Subcutaneous abdominal adipose tissue (tissue), 5 donors: ENCODE data around the gene ATP8B3.
"Not testable (repeated sequence)": the region's sequence is repeated elsewhere in the genome, so short reads cannot be mapped to it uniquely, and the experiment has no call there.

Source experiments
- H3K27ac ChIP-seq: one replicate; pipeline ENCODE4 v1.7.0; 2013; ENCODE audit warnings: low read depth, mild to moderate bottlenecking, inconsistent platforms, low read length, moderate library complexity
- H3K27me3 ChIP-seq, 5 donors: one replicate each; pipeline ENCODE4 v1.7.0; 2013; ENCODE audit warnings: low read length in 5 of 5, inconsistent platforms in 1 of 5; ENCODE audit not compliant: control insufficient read depth in 5 of 5, insufficient read depth in 4 of 5
- H3K36me3 ChIP-seq, 5 donors: one replicate each; pipeline ENCODE4 v1.7.0; 2013; ENCODE audit warnings: low read length in 5 of 5; ENCODE audit not compliant: control insufficient read depth in 5 of 5, insufficient read depth in 5 of 5
- H3K4me1 ChIP-seq, 5 donors: one replicate each; pipeline ENCODE4 v1.7.0; 2013; ENCODE audit warnings: low read length in 5 of 5, mild to moderate bottlenecking in 3 of 5, moderate library complexity in 1 of 5; ENCODE audit not compliant: control insufficient read depth in 5 of 5, insufficient read depth in 5 of 5
- H3K4me3 ChIP-seq, 5 donors: one replicate each; pipeline ENCODE4 v1.7.0; 2013; ENCODE audit warnings: low read length in 5 of 5, low read depth in 1 of 5
- H3K9ac ChIP-seq, 5 donors: one replicate each; pipeline ENCODE4 v1.7.0; 2013; ENCODE audit warnings: low read length in 5 of 5, mild to moderate bottlenecking in 4 of 5, moderate library complexity in 3 of 5
- H3K9me3 ChIP-seq, 5 donors: one replicate each; pipeline ENCODE4 v1.7.0; 2013; ENCODE audit warnings: low read length in 5 of 5; ENCODE audit not compliant: control insufficient read depth in 5 of 5
- donor health status: healthy.
- donor health status: healthy.
- donor health status: healthy.
- donor health status: healthy.
- donor health status: healthy.

The ATP8B3 gene

DNA sequence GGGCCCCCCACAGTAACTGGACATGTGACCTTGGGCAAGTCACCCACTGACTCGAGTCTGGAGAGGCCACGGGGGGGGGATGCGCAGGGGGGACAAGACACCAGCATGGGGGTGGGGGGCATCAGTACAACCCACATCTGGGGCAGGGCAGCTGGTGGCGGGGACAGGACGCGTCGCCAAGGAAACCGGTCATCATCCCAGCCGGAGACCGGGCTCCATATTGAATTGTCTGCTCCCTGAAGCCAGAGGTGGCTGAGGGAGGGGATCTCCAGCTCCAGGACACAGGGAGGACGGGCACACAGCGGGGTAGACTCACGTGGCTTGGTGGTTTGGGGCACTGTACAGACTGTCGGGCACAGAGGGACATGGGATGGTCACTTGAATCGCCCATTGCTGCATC is 47.3 kb downstream of the ATP8B3 start:
- H3K4me3 ChIP-seq: no peak overlapping the region
- H3K27ac ChIP-seq: no peak overlapping the region
- H3K4me1 ChIP-seq: peaks cover 0 to 6% (median 0%) of the 10 kb centered on the region in 5 donors
- no peak overlapping the region for H3K9ac ChIP-seq
- peaks cover 61 to 91% (median 84%) of the 10 kb centered on the region in 5 donors for H3K27me3 ChIP-seq
- H3K36me3 ChIP-seq: no peaks in the 10 kb centered on the region
- no peaks in the 10 kb centered on the region for H3K9me3 ChIP-seq

DNA sequence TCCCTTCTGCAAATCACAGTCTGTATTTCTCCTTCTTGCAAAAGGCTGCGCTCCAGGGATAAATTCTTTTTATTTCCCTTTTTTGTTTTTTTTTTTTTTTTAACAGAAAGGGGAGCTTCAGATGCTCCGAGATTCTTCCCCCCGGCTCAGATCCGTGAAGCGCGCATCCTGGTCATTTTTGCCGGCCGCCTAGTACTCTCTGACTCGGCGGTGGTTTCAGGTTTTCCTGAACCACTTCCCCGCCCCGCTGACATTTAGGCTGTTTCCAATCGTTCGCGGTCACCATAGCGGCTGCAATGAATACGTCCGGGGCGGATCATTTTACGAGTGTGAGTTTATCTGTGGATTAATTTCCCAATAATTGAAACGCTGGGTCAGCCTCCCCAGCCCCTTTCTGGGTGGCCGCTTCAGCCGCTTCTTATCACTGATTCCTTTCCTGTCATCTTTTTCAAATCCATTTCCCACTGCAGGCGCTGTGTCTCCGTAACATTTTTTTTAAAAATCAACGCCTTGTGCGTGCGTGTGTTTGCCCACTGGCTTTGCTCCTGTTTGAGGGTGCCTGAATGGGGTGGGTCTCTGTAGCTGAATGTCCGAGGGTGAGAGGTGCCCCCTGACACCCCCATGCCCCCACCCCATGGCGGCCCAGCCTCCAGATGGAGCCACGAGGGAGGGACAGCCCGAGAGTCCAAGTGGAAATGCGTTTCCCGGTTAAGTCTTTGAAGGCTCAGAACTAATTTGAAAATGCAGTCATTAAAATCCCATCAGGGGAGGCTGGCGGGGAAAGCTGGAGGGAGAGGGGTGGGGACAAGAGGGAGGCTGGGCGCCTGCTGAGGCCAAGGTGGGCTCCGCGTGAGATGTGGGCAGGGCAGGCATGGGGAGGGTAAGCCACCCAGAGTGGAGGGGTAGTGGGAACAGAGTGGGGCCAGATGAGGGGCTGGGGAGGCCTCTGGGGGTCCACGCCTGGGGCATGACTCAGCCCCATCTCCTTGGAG is 48.1 kb downstream of the ATP8B3 start:
- no peak overlapping the region for H3K4me3 ChIP-seq
- H3K9ac ChIP-seq: no peak overlapping the region
- H3K9me3 ChIP-seq: no peaks in the 10 kb centered on the region
- H3K36me3 ChIP-seq: no peaks in the 10 kb centered on the region
- no peak overlapping the region for H3K27ac ChIP-seq
- peaks cover 61 to 92% (median 84%) of the 10 kb centered on the region in 5 donors for H3K27me3 ChIP-seq
- peaks cover 0 to 6% (median 0%) of the 10 kb centered on the region in 5 donors for H3K4me1 ChIP-seq

DNA sequence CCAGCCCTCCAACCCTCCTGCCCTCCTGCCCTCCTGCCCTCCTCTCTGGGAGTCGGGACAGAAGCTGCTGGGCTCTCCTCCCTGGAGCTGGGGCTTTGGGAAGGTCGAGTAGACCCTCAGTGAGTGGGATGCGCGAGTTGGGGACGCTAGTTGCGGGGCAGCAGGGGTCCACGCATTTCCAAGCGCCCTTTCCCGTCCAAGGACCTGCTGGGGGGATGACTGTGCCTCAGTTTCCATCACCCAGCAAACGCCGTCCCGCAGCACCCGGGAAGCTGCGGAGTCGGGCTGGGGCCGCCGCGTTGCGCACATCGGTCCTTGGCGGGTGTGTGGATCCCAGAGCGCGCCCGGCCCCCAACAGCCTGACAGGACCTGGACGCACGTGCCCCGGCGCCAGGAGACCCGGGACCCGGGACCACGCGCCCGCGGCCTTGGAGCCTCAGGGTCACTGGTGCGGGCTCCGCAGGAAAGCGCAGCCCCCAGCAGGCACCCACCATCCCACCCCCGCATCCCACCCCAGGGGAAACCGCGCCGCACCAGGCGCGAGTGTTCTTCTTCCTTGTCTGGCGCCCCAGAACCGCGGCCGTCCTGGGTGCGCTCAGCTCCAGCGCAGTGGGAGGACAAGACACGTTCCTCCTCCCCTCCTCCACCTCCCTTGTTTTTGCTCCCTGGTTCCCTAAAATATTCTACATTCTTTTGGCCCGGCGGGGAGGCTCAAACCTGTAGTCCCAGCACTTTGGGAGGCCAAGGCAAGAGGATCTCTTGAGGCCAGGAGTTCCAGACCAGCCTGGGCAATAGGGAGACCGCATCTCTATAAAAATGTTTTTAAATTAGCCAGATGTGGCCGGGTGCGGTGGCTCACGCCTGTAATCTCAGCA is 49.6 kb downstream of the ATP8B3 start:
- Histone ChIP-seq H3K4me3 (no peak overlapping the region), H3K36me3 (no peaks in the 10 kb centered on the region), H3K27me3 (peaks cover 62 to 90% (median 76%) of the 10 kb centered on the region in 5 donors), H3K4me1 (peaks cover 0 to 4% (median 0%) of the 10 kb centered on the region in 5 donors), H3K27ac (no peak overlapping the region), H3K9me3 (no peaks in the 10 kb centered on the region), H3K9ac (no peak overlapping the region)

- peaks cover 0 to 4% (median 0%) of the 10 kb centered on the region in 5 donors for H3K4me1 ChIP-seq
- H3K4me3 ChIP-seq: no peak overlapping the region
- no peak overlapping the region for H3K27ac ChIP-seq
- no peak overlapping the region for H3K9ac ChIP-seq
- no peaks in the 10 kb centered on the region for H3K36me3 ChIP-seq
- H3K9me3 ChIP-seq: no peaks in the 10 kb centered on the region
- peaks cover 63 to 90% (median 77%) of the 10 kb centered on the region in 5 donors for H3K27me3 ChIP-seq
These were observed 50.4 kb downstream of the ATP8B3 start for GRCh38 chr19:1761528-1762242.

DNA sequence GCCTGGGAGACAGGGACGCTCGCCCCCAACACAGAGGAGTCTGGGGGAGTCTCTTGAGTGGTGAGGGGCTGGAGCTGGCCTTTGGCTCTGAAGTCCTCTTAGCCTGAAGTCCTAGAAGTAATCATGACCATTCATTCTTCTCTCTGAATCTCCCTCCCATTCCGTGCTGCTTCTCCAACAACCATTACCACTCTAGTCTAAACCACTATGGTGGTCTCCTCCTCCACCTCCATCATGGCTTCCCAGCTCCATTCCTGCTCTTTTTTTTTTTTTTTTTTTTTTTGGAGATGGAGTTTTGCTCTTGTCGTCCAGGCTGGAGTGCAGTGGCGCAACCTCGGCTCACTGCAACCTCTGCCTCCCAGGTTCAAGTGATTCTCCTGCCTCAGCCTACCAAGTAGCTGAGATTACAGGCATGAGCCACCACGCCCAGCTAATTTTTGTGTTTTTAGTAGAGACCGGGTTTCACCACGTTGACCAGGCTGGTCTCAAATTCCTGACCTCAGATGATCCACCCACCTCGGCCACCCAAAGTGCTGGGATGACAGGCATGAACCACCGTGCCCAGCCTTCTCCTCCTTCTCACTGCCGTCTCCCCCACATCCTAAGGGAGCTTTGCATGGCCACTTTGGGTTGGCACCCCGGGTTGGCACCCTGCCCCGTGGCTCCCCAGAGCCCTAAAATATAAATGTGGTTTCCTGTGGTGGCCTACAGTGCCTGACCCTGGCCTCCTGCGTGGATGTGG is 51.1 kb downstream of the ATP8B3 start:
- H3K9me3 ChIP-seq, H3K4me3 ChIP-seq, H3K27ac ChIP-seq, H3K9ac ChIP-seq, H3K36me3 ChIP-seq, H3K4me1 ChIP-seq: not testable (repeated sequence)
- peaks cover 61 to 89% (median 76%) of the 10 kb centered on the region in 5 donors for H3K27me3 ChIP-seq

DNA sequence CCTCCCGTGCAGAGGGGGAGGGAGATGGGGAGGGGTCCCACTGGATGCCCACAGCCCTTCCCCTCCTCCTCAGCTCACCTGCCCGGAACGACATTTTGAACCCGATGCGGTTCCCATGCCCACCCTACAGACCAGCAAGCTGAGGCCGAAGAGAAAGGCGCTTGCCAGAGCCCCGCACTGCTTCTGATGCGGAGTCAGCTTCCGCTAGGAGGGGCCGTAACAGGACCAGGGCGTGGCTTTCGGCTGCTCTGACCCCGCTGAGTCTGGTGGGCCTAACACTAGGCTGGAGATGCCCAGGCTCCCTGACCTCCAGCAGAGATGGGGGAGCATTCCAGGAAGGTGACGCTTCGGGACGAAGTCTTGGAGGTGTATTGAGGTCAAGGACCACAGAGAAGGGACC is 52.1 kb downstream of the ATP8B3 start:
- peaks cover 58 to 88% (median 76%) of the 10 kb centered on the region in 5 donors for H3K27me3 ChIP-seq
- no peak overlapping the region for H3K27ac ChIP-seq
- H3K9me3 ChIP-seq: no peaks in the 10 kb centered on the region
- no peak overlapping the region for H3K4me3 ChIP-seq
- peaks cover 0 to 4% (median 0%) of the 10 kb centered on the region in 5 donors for H3K4me1 ChIP-seq
- no peak overlapping the region for H3K9ac ChIP-seq
- H3K36me3 ChIP-seq: no peaks in the 10 kb centered on the region

DNA sequence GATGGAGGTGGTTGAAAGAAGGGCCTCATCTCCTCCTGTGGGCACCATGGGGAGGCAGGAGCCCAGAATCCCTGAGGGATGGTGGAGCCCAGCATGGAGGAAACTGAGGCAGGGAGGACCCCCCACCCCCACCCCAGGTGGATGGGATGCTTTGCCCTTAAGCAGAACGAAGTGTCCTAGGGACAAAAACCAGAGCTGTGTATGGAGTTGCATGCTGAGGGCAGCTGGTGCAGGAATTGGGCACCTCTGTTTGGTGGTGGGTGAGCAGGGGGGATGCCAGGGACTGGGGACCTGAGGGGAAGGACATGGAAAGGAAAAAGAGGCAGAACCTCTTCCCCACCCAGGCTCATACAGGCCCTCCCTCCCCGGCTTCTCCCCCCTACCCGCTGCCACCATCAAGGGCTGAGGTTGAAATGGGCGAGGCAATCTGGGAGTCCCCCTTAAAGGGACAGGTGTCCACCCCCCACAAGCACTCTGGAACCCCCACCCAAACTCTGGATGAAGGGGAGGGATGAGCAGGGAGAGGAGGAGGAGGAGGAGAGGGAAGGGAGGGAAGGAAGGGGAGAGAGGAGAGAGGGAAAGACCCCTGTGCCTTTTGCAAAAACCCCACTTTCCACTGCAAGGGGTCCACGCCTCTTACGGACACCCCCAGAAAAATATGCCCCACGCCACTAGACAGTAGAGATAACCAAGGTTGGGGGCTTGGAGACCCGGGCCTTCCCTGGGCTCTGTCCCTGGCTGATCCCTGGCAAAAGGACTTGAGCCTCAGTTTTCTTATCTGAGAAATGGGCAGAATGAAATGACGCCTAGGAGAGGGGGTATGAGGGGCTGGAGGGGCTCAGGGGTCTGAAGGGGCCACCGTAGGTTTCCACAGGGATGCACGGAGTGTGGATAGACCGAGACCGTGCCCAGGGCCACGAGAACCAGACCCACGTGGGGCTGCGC is 52.8 kb downstream of the ATP8B3 start:
- H3K27ac ChIP-seq: no peak overlapping the region

DNA sequence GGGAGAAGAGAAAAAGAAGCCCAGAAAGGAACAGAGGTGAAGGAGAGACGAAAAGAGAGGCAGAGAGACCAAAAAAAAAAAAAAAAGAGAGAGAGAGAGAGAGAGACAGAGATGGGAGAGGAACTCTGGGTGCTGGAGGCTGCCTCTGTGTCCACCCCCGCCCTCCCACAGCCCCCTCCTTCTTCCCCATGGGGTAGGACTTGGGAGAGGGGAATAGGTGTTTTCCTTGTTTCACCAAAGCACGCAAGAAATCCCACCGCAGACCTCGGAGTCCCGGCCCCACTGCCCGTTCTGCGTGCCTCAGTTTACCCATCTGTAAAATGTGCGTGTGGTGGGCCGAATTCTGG is 53.9 kb downstream of the ATP8B3 start:
- no peak overlapping the region for H3K9ac ChIP-seq
- peaks cover 0 to 9% (median 0%) of the 10 kb centered on the region in 5 donors for H3K4me1 ChIP-seq
- H3K9me3 ChIP-seq: no peaks in the 10 kb centered on the region
- peaks cover 59 to 78% (median 74%) of the 10 kb centered on the region in 5 donors for H3K27me3 ChIP-seq
- H3K36me3 ChIP-seq: no peaks in the 10 kb centered on the region
- H3K27ac ChIP-seq: no peak overlapping the region
- H3K4me3 ChIP-seq: no peak overlapping the region

More for the DNA sequence above, 52.8 kb downstream of the ATP8B3 start:
- no peak overlapping the region for H3K9ac ChIP-seq
- H3K27me3 ChIP-seq: peaks cover 59 to 87% (median 76%) of the 10 kb centered on the region in 5 donors
- H3K4me3 ChIP-seq: no peak overlapping the region
- H3K36me3 ChIP-seq: no peaks in the 10 kb centered on the region
- peaks cover 0 to 9% (median 0%) of the 10 kb centered on the region in 5 donors for H3K4me1 ChIP-seq
- no peaks in the 10 kb centered on the region for H3K9me3 ChIP-seq
